Measurements from ENCODE around the gene GIGYF2. TPM values are rescaled to one million over a fixed set of nuclear protein-coding genes. Genes with fewer than 3 reads are reported as not detected.

The GIGYF2 gene
- total and polyA plus RNA-seq, 2 of the 13 experiments (the other 11 are each of a cell fraction or from before 2014, with no cell fraction given) = 44.9 to 73.5 TPM

GRCh38 chr2:232857158-232857563 is 160.0 kb downstream of the GIGYF2 start (continued):
- TF ChIP-seq CSRNP1 (CRISPR knock-in tag; IDR thresholded peaks at IDR 0.05) = no peak
- TF ChIP-seq FIP1L1 (IDR thresholded peaks at IDR 0.05; ENCODE audit: borderline replicate concordance, insufficient read depth, low read depth, low read length) = no peak
- TF ChIP-seq ZNF180 (CRISPR knock-in tag; IDR thresholded peaks at IDR 0.05; ENCODE audit: borderline replicate concordance, low read depth) = no peak
- no peak for TF ChIP-seq GTF2F1 (IDR thresholded peaks at IDR 0.05; ENCODE audit: low read length)
- TF ChIP-seq CREB1 (IDR thresholded peaks at IDR 0.05) = 0 out of 2 replicates have a peak, but pooled peaks have one; percentile 30
- TF ChIP-seq CREB1 (CRISPR knock-in tag; IDR thresholded peaks at IDR 0.05) = peak; percentile 90
- TF ChIP-seq RBFOX2 (IDR thresholded peaks at IDR 0.05; ENCODE audit: low read depth, low read length) = no peak
- TF ChIP-seq HOXA3 (CRISPR knock-in tag; IDR thresholded peaks at IDR 0.05) = peak; percentile 91
- no peak for TF ChIP-seq ISX (CRISPR knock-in tag; conservative IDR thresholded peaks at IDR 0.05)
- TF ChIP-seq ZNF616 (CRISPR knock-in tag; IDR thresholded peaks at IDR 0.05; ENCODE audit: low read depth) = no peak
- TF ChIP-seq ZNF354B (CRISPR knock-in tag; IDR thresholded peaks at IDR 0.05) = no peak
- no peak for TF ChIP-seq PAWR (CRISPR knock-in tag; IDR thresholded peaks at IDR 0.05; ENCODE audit: borderline replicate concordance)
- 0 out of 2 replicates have a peak, but pooled peaks have one; percentile 44 for TF ChIP-seq ZNF615 (CRISPR knock-in tag; IDR thresholded peaks at IDR 0.05; ENCODE audit: borderline replicate concordance)
- peak; percentile 53; the same call in 1 of the 2 replicates for TF ChIP-seq ZFP90 (CRISPR knock-in tag; IDR thresholded peaks at IDR 0.05; ENCODE audit: borderline replicate concordance)
- no peak for TF ChIP-seq ZNF407 (CRISPR knock-in tag; IDR thresholded peaks at IDR 0.05; ENCODE audit: not compliant biosample characterization)
- no peak for TF ChIP-seq HOXD1 (CRISPR knock-in tag; IDR thresholded peaks at IDR 0.05)
- peak; percentile 27; the same call in 1 of the 2 replicates for TF ChIP-seq GABPB1 (CRISPR knock-in tag; IDR thresholded peaks at IDR 0.05)
- TF ChIP-seq ZNF331 (CRISPR knock-in tag; IDR thresholded peaks at IDR 0.05) = peak; percentile 96
- TF ChIP-seq KLF11 (CRISPR knock-in tag; IDR thresholded peaks at IDR 0.05) = peak; percentile 74; the same call in 1 of the 2 replicates
- TF ChIP-seq ZFYVE20 (CRISPR knock-in tag; IDR thresholded peaks at IDR 0.05; ENCODE audit: borderline replicate concordance, low read depth) = no peak
- TF ChIP-seq SIN3A (IDR thresholded peaks at IDR 0.05; ENCODE audit: borderline replicate concordance, low read depth, low read length) = no peak
- TF ChIP-seq IRF2 (CRISPR knock-in tag; IDR thresholded peaks at IDR 0.05) = peak; percentile 83; the same call in 1 of the 2 replicates
- TF ChIP-seq RCOR2 (CRISPR knock-in tag; IDR thresholded peaks at IDR 0.05) = peak; percentile 95
